ENCODE measurements around the gene DISC1.

DNA sequence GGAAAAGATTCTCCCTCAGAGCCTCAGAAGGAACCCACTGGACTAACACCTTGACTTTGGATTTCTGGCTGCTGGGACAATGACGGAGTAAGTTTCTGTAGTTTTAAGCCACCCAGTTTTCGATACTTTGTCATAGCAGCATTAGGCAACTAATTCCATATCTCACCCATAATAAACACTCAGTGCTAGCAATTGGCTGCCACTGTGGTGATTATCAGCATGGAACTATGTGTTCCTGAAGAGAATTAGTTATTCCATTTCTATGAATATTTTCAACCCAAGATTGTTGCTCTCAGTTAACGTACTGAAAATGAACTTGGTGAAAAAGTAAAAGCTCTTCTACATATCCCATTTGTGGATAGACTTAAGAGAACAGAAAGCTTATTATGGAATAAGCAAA, 299.3 kb downstream of the DISC1 start:
- TF ChIP-seq, protein P1, sequence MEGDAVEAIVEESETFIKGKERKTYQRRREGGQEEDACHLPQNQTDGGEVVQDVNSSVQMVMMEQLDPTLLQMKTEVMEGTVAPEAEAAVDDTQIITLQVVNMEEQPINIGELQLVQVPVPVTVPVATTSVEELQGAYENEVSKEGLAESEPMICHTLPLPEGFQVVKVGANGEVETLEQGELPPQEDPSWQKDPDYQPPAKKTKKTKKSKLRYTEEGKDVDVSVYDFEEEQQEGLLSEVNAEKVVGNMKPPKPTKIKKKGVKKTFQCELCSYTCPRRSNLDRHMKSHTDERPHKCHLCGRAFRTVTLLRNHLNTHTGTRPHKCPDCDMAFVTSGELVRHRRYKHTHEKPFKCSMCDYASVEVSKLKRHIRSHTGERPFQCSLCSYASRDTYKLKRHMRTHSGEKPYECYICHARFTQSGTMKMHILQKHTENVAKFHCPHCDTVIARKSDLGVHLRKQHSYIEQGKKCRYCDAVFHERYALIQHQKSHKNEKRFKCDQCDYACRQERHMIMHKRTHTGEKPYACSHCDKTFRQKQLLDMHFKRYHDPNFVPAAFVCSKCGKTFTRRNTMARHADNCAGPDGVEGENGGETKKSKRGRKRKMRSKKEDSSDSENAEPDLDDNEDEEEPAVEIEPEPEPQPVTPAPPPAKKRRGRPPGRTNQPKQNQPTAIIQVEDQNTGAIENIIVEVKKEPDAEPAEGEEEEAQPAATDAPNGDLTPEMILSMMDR (IDR thresholded peaks at IDR 0.05; ENCODE audit: low read depth, low read length), result no peak
- TF ChIP-seq EZH2phosphoT487 (IDR thresholded peaks at IDR 0.05; ENCODE audit: low read depth), result no peak
